GM18520 (cell line): ENCODE data around the gene SDHD.
"Not testable (repeated sequence)": the region's sequence is repeated elsewhere in the genome, so short reads cannot be mapped to it uniquely, and the experiment has no call there.

ENCODE experiments used
- ATAC-seq: cut with Tn5 transposase; IDR thresholded peaks from one replicate; pipeline ENCODE4 v1.9.1; 2021; ENCODE audit not compliant: unreplicated experiment

Gene SDHD

DNA sequence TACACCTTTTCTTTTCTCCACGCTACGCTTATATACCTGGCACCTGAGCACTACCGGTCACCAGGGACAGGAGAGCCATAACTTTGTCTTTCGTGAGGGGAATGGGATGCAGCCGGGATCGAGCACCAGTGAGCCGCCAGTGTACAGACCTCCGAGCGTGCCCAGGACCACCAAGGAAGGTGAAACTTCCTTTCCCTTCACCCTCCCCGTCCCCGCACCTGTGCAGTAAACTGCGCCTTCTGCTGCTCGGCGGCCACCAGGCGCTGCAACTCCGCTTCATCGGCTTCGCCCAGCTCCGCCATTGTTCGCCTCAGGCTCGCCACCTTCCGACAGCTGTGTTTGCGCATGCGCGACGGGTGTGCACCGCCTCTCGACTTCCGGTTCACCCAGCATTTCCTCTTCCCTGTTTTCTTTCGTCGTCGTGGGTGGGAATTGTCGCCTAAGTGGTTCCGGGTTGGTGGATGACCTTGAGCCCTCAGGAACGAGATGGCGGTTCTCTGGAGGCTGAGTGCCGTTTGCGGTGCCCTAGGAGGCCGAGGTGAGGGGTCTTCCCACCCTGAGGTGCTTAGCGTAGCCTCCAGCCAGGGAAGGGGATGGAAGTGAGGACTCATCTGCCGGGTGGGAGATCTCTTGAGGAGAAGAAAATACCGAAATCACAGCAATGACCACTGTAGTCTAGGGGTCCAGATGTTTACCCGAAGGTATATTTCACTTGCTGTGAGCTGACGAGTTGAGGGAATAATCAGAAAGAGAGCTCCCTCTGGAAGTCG lies at the start of gene SDHD, which contains the start of gene TIMM8B:
Gene SDHD (plus strand): TSS at position 452 of the 770 bp plus-strand sequence. CDS start 35 bp downstream, at position 487.
Gene TIMM8B (minus strand): TSS at position 335 of the 770 bp plus-strand sequence. CDS start 33 bp downstream, at position 302.
- ATAC-seq, result peak; percentile 79

- ATAC-seq, result no peak
These were observed 49.1 kb upstream of the SDHD start for GRCh38 chr11:112037527-112037926.

- no peak for ATAC-seq
These were observed 44.3 kb upstream of the SDHD start for GRCh38 chr11:112042161-112042960.

GRCh38 chr11:112042961-112043304 lies 43.7 kb upstream of the SDHD start:
- no peak for ATAC-seq

GRCh38 chr11:112044961-112045360 lies 41.7 kb upstream of the SDHD start:
- no peak for ATAC-seq

DNA sequence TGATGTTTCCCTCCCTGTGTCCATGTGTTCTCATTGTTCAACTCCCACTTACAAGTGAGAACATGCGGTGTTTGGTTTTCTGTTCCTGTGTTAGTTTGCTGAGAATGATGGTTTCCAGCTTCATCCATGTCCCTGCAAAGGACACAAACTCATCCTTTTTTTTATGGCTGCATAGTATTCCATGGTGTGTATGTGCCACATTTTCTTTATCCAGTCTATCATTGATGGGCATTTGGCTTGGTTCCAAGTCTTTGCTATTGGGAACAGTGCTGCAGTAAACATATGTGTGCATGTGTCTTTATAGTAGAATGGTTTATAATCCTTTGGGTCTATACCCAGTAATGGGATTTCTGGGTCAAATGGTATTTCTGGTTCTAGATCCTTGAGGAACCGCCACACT lies 40.0 kb upstream of the SDHD start:
- not testable (repeated sequence) for ATAC-seq

DNA sequence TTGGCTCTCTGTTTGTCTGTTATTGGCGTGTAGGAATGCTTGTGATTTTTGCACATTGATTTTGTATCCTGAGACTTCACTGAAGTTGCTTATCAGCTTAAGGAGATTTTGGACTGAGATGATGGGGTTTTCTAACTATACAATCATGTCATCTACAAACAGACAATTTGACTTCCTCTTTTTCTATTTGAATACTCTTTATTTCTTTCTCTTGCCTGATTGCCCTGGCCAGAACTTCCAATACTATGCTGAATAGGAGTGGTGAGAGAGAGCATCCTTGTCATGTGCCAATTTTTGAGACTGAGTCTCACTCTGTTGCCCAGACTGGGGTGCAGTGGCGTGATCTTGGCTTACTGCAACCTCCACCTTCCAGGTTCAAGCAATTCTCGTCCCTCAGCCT lies 38.4 kb upstream of the SDHD start:
- not testable (repeated sequence) for ATAC-seq

DNA sequence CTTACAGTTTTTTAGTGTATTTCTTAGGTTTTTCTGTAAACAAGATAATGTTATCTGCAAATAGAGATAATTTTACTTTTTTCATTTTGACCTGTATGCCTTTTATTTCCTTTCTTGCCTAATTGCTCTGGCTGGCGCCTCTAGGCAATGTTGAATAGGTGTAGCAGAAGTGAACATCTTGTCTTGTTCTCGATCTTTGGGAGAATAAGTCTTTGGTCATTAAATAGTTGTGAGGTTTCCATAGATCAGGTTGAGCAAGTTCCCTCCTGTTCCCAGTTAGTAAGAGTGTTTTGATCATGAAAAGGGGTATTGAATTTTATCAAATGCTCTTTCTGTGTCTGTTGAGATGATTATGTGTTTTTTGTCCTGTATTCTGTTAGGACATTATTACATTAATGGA lies 36.9 kb upstream of the SDHD start:
- ATAC-seq, result no peak

DNA sequence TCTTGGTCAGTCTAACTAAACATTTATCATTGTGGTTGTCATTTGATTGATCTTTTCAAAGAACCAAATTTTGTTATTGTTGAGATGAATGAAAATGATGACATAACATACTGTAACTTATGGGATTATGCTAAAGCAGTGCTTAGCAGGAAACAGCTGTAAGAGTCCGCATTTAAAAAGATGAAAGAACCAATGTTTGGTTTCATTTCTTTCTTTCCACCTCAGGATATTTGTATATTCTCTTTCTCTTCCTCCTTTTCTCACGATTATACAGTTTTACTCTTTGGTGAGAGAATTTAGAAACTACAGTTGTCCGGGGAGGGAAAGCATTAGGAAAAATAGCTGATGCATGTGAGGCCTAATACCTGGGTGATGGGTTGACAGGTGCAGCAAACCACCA lies 36.0 kb upstream of the SDHD start:
- ATAC-seq, result peak; percentile 77

- ATAC-seq, result no peak
These were observed 34.9 kb upstream of the SDHD start for GRCh38 chr11:112051768-112052167.

- no peak for ATAC-seq
These were observed 29.5 kb upstream of the SDHD start for GRCh38 chr11:112057170-112057569.

- no peak for ATAC-seq
These were observed 28.6 kb upstream of the SDHD start for GRCh38 chr11:112058103-112058502.

- ATAC-seq, result no peak
These were observed 23.8 kb upstream of the SDHD start for GRCh38 chr11:112062923-112063322.

DNA sequence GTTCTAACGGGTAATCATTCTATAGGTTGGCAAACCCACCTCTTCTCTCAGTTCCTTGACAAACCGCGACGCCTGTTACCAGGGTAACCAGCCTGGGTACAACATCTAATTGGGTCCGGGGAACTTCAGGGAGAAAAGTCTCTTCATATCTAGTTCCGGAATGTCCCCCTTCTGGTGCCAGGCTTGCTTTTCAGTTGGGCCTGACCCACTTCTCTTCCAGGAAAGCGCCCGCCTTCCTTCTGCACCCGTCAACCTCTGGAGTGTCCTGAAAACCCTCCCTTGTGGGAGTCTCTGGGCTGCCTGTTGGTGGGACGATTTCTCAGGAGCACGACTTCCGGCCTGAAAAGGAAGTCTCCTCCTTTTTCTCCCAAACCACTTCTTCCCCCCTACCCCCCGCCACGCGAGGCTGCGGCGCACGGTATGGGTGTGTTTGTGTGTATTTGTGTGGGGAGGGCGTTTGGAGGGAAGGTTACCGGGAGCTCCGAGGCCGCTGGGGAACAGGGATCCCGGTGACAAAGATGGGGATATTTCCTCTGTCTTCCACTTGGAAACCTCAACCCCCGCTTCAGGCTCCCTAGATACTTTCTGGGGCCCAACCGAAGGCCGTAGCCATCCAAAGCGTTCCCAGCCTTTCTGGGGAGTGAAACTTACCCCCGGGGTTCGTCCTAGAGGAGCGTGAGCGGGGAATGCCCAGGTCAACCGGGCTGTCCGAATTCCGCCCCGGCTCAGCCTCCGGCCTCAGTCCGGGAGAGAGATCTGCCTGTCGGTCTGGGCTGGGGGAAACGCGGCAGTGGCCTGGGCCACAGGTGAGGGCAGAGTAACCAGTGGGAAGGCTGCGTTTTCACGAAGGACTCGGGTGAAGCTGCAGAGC lies 12.5 kb upstream of the SDHD start, which contains the start of the genes NKAPD1 and PIH1D2:
Gene NKAPD1 (plus strand): TSS at position 359 of the 871 bp plus-strand sequence. CDS start 1,276 bp downstream, outside the sequence.
Gene PIH1D2 (minus strand): TSS at position 77 of the 871 bp plus-strand sequence. CDS start 843 bp downstream, outside the sequence.
- peak; percentile 55 for ATAC-seq

DNA sequence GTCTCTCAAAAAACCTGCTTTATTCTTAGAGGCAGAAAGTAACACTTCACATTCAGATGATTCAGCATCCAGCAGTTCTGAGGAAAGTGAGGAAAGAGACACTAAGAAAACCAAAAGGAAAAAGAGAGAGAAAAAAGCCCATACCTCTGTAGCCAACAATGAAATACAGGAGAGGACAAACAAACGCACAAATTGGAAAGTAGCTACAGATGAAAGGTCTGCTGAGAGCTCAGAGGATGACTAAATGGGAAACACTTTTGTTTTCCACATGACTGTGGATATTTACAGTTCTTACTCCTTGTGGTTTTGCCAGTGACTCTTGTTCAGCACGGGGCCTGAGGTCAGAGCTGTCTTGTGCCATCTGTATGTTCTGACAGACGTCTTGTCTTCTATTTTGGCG lies 3.9 kb upstream of the SDHD start:
- ATAC-seq, result no peak

DNA sequence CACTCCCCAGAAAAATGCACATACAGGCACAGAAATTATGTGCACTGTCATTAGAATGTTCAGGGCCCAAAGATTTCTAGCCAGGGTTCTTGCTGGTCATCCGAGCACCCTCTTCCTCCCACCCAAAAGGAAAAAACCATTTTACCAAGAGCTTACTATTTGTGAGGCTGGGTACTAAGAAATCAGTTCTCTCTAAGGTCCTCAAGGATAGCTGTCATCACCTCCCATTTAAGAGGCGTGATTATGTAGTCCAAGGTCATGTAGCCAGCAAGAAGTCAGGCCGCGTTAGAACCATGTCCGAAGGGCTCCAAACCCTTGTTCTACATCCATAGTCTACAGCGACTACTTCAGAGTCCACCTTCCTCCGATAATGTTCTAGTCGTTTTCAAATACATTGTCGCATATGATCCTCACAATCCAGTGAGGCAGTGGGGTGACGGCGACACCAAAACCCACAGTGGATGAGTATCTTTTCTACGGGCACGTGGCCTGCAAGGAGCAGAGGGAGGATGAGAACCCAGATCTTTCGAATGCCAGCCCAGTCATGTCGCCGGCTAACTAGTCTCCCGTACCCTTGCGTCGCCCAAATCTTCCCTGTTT lies 751 bp upstream of the SDHD start:
- peak; percentile 23 for ATAC-seq

GRCh38 chr11:112087212-112087611 lies 539 bp downstream of the SDHD start:
- ATAC-seq, result no peak

GRCh38 chr11:112095302-112095701 lies 8.6 kb downstream of the SDHD start:
- not testable (repeated sequence) for ATAC-seq

DNA sequence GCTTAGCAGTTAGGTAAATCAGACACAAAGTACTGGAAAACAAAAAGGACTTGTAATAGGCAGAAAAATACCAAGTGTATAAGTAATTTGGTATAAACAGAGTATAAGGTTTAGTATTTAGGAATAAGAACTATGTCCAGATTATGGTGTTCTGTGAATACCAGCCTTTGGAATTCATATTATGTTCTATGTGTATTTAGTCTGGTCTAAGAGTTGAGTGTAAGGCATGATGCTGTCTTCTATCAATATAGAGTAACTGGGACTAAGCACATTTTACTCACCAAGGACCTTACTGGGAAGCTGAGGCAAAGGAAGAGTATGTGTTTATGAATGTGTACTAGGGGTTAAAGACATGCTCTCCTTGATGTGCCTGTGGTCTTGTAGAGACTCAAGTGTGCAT lies 9.5 kb downstream of the SDHD start:
- ATAC-seq, result no peak

GRCh38 chr11:112097734-112098528 lies 11.3 kb downstream of the SDHD start:
- ATAC-seq, result no peak
